ENCODE data around the gene SH3GLB2. TPM values are rescaled to one million over a fixed set of nuclear protein-coding genes. Genes with fewer than 3 reads are reported as not detected.

SH3GLB2 gene
- total and polyA plus RNA-seq, 10 of the 15 experiments (the other 5 are each of a cell fraction or from before 2014, with no cell fraction given) = 0.21 to 61.3 (median 30.8) TPM

GRCh38 chr9:129008986-129009583 is 19.0 kb downstream of the SH3GLB2 start:
- Histone ChIP-seq H4K20me1 (ENCODE audit: control insufficient read depth, insufficient read depth) (no peaks in the 10 kb centered on the region), H3K27me3 (replicated peaks in 1 of 2; ENCODE audit: control insufficient read depth in 2 of 2, insufficient read depth in 2 of 2, low read length in 1 of 2) (no peaks in the 10 kb centered on the region), H3K4me2 (ENCODE audit: control insufficient read depth, insufficient read depth) (no peak overlapping the region), H3K4me3 (no peak overlapping the region), H3K9ac (ENCODE audit: control insufficient read depth, insufficient read depth, low read length) (no peak overlapping the region), H3K4me1 (ENCODE audit: control insufficient read depth, insufficient read depth, low read length) (no peaks in the 10 kb centered on the region), H3K79me2 (ENCODE audit: control insufficient read depth, insufficient read depth, low read length) (no peaks in the 10 kb centered on the region), H3K36me3 (ENCODE audit: control insufficient read depth in 2 of 2, insufficient read depth in 2 of 2, low read length in 1 of 2) (peaks cover 16 to 27% of the 10 kb centered on the region in 2 experiments), H3K9me3 (replicated peaks; ENCODE audit: control insufficient read depth, insufficient read depth, low read length) (no peaks in the 10 kb centered on the region), H3K27ac (ENCODE audit: control insufficient read depth, insufficient read depth) (no peak overlapping the region), H2AFZ (ENCODE audit: control insufficient read depth, low read depth, low read length) (no peak overlapping the region)
- no peak for DNase-seq (ENCODE audit: low read depth, low spot score)
- TF ChIP-seq CHD2 (IDR thresholded peaks at IDR 0.05; ENCODE audit: borderline replicate concordance, low read depth, low read length) (no peak), KLF5 (IDR thresholded peaks at IDR 0.05; ENCODE audit: partially characterized antibody) (no peak), EGR1 (IDR thresholded peaks at IDR 0.05; ENCODE audit: borderline replicate concordance in 1 of 2, low read depth in 2 of 2, low read length in 2 of 2) (no peak), CBFB (IDR thresholded peaks at IDR 0.05; ENCODE audit: low read depth) (no peak), NBN (IDR thresholded peaks at IDR 0.05) (no peak), SMC3 (IDR thresholded peaks at IDR 0.05; ENCODE audit: borderline replicate concordance, low read length) (no peak), MYC (IDR thresholded peaks at IDR 0.05; ENCODE audit: insufficient read depth, insufficient read length, insufficient replicate concordance, low read length, severe bottlenecking) (no peak), PAX8 (IDR thresholded peaks at IDR 0.05) (no peak), SPI1 (IDR thresholded peaks at IDR 0.05; ENCODE audit: borderline replicate concordance, insufficient read depth, low read depth, low read length) (no peak)
- TF ChIP-seq, protein P1, sequence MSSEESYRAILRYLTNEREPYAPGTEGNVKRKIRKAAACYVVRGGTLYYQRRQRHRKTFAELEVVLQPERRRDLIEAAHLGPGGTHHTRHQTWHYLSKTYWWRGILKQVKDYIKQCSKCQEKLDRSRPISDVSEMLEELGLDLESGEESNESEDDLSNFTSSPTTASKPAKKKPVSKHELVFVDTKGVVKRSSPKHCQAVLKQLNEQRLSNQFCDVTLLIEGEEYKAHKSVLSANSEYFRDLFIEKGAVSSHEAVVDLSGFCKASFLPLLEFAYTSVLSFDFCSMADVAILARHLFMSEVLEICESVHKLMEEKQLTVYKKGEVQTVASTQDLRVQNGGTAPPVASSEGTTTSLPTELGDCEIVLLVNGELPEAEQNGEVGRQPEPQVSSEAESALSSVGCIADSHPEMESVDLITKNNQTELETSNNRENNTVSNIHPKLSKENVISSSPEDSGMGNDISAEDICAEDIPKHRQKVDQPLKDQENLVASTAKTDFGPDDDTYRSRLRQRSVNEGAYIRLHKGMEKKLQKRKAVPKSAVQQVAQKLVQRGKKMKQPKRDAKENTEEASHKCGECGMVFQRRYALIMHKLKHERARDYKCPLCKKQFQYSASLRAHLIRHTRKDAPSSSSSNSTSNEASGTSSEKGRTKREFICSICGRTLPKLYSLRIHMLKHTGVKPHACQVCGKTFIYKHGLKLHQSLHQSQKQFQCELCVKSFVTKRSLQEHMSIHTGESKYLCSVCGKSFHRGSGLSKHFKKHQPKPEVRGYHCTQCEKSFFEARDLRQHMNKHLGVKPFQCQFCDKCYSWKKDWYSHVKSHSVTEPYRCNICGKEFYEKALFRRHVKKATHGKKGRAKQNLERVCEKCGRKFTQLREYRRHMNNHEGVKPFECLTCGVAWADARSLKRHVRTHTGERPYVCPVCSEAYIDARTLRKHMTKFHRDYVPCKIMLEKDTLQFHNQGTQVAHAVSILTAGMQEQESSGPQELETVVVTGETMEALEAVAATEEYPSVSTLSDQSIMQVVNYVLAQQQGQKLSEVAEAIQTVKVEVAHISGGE (CRISPR knock-in tag; IDR thresholded peaks at IDR 0.05) = no peak
- no peak for FAIRE-seq
- in situ Hi-C loops (cut with MboI) = no loop called here
- ATAC-seq = no peak
- intact Hi-C loops (cut with micrococcal nuclease; ENCODE audit: unreplicated experiment) = no loop called here
- ChIA-PET SMC1A (ENCODE audit: uncharacterized antibody, unreplicated experiment) (no interaction called here), POLR2A (no interaction called here), RAD21 (ENCODE audit: unreplicated experiment) (no interaction called here), CTCF (interaction anchor here (1.2 kb wide), 1 partner anchor 12 kb away, joined by 5 read pairs; no protein-coding TSS in a partner anchor)
- BruUV-seq (replicated peaks) = no TSS peak
- WGBS (ENCODE audit: insufficient coverage, insufficient replicate concordance, low lambda C conversion rate, missing lambda C conversion rate) = 86% methylated on average over 13 of the region's 13 CpGs
